ENCODE data around the gene ANKRD16.

DNA sequence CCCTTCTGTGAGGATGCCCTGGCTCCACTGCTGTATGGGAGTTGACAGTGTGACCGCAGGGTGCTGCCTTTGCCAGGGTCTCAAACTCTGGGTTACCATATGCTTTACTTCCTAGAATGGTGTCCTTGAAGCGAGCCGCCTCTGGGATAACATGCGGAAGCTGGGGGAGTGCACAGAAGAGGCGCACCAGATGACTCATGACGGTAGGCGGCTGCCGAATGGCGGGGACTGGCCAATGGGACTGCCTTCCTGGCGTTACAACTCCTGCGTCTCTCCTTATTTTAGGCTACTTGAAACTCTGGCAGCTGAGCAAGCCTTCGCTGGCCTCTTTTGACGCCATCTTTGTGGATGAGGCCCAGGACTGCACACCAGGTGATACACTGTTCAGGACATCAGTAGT is 27.6 kb upstream of the ANKRD16 start:
- TF ChIP-seq, protein P1, sequence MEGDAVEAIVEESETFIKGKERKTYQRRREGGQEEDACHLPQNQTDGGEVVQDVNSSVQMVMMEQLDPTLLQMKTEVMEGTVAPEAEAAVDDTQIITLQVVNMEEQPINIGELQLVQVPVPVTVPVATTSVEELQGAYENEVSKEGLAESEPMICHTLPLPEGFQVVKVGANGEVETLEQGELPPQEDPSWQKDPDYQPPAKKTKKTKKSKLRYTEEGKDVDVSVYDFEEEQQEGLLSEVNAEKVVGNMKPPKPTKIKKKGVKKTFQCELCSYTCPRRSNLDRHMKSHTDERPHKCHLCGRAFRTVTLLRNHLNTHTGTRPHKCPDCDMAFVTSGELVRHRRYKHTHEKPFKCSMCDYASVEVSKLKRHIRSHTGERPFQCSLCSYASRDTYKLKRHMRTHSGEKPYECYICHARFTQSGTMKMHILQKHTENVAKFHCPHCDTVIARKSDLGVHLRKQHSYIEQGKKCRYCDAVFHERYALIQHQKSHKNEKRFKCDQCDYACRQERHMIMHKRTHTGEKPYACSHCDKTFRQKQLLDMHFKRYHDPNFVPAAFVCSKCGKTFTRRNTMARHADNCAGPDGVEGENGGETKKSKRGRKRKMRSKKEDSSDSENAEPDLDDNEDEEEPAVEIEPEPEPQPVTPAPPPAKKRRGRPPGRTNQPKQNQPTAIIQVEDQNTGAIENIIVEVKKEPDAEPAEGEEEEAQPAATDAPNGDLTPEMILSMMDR (IDR thresholded peaks at IDR 0.05; ENCODE audit: low read depth, low read length) = no peak
- TF ChIP-seq POLR2A (IDR thresholded peaks at IDR 0.05; ENCODE audit: extremely low read depth, insufficient read length) = no peak
